SU-DHL-6 (cell line): Measurements from ENCODE around the gene ARFGEF3.

Source experiments
- H2AFZ ChIP-seq: fragments of 200-600 bp; sonication (generic); 2 replicates; pipeline ENCODE4 v1.6.1; 2014; ENCODE audit warnings: low read depth, mild to moderate bottlenecking, moderate library complexity, mixed read lengths, antibody characterized with exemption, low read length; ENCODE audit not compliant: severe bottlenecking
- H3F3A ChIP-seq: fragments of 200-600 bp; shearing (Covaris generic); 2 replicates; pipeline ENCODE4 v1.6.0; 2016; ENCODE audit warnings: antibody characterized with exemption, mild to moderate bottlenecking; ENCODE audit not compliant: insufficient read depth
- H3K27ac ChIP-seq: fragments of 200-600 bp; sonication (generic); 2 replicates; pipeline ENCODE4 v1.5.1; 2016; ENCODE audit warnings: low read depth, mild to moderate bottlenecking, low read length, moderate library complexity, mixed read lengths
- H3K27me3 ChIP-seq: fragments of 200-600 bp; sonication (generic), shearing (Covaris generic); 2 replicates; pipeline ENCODE4 v1.6.0; 2014; ENCODE audit warnings: mild to moderate bottlenecking, low read length
- H3K36me3 ChIP-seq: fragments of 200-600 bp; sonication (generic); 2 replicates; pipeline ENCODE4 v1.6.1; 2014; ENCODE audit warnings: mild to moderate bottlenecking, low read length, mixed read lengths
- H3K4me2 ChIP-seq: fragments of 300-600, 200-600 bp; shearing (Covaris generic), sonication (generic); 2 replicates; pipeline ENCODE4 v1.6.0; 2014; ENCODE audit warnings: low read length, low read depth, mild to moderate bottlenecking; ENCODE audit not compliant: poor library complexity, severe bottlenecking
- H3K4me3 ChIP-seq: fragments of 200-600 bp; sonication (generic); 2 replicates; pipeline ENCODE4 v1.5.1; 2014; ENCODE audit warnings: antibody characterized with exemption, low read length, mild to moderate bottlenecking, mixed read lengths; ENCODE audit not compliant: insufficient read depth, poor library complexity, severe bottlenecking
- H3K79me2 ChIP-seq: fragments of 200-600 bp; sonication (generic); 2 replicates; pipeline ENCODE4 v1.6.1; 2014; ENCODE audit warnings: mild to moderate bottlenecking, low read length, moderate library complexity; ENCODE audit not compliant: insufficient read depth
- H3K9ac ChIP-seq: fragments of 200-600 bp; sonication (generic); 2 replicates; pipeline ENCODE4 v1.7.0; 2014; ENCODE audit warnings: mild to moderate bottlenecking, low read length
- H3K9me2 ChIP-seq: fragments of 200-600 bp; sonication (generic); replicated peaks from 2 replicates; pipeline ENCODE4 v1.6.1; 2014; ENCODE audit warnings: low read length; ENCODE audit not compliant: insufficient read depth
- H3K9me3 ChIP-seq: fragments of 200-600 bp; sonication (generic); 2 replicates; pipeline ENCODE4 v1.6.1; 2014; ENCODE audit warnings: low read length, mixed read lengths; ENCODE audit not compliant: insufficient read depth
- H4K20me1 ChIP-seq: fragments of 200-600 bp; sonication (generic); 2 replicates; pipeline ENCODE4 v1.6.1; 2014; ENCODE audit warnings: low read depth, mild to moderate bottlenecking, antibody characterized with exemption, low read length, moderate library complexity, mixed read lengths
- CTCF ChIP-seq: fragments of 200-600 bp; sonication (generic); IDR thresholded peaks from one replicate; pipeline ENCODE4 v1.5.1; 2017; ENCODE audit warnings: antibody characterized with exemption, mild to moderate bottlenecking, low read length, moderate library complexity; ENCODE audit not compliant: insufficient read depth, poor library complexity, severe bottlenecking
- EZH2phosphoT487 ChIP-seq: fragments of 200-600 bp; sonication (generic), shearing (Covaris generic); conservative IDR thresholded peaks from 2 replicates; pipeline ENCODE4 v1.6.1; 2018; ENCODE audit warnings: mild to moderate bottlenecking, antibody characterized with exemption, low read length, moderate library complexity, mixed read lengths

The ARFGEF3 gene

GRCh38 chr6:138318741-138319375 lies 157.1 kb downstream of the ARFGEF3 start:
- Histone ChIP-seq H3K27me3 (no peaks in the 10 kb centered on the region), H3K36me3 (no peaks in the 10 kb centered on the region), H3K9ac (no peak overlapping the region), H3K4me2 (no peak overlapping the region), H3K9me3 (no peaks in the 10 kb centered on the region), H3F3A (no peaks in the 10 kb centered on the region), H3K79me2 (no peaks in the 10 kb centered on the region), H3K9me2 (no peaks in the 10 kb centered on the region), H3K27ac (no peak overlapping the region), H3K4me3 (no peak overlapping the region), H4K20me1 (no peaks in the 10 kb centered on the region), H2AFZ (no peak overlapping the region)
- no peak for TF ChIP-seq CTCF
- no peak for TF ChIP-seq EZH2phosphoT487

- no peak for TF ChIP-seq CTCF
- no peak for TF ChIP-seq EZH2phosphoT487
- H2AFZ ChIP-seq: no peak overlapping the region
These were observed 160.2 kb downstream of the ARFGEF3 start for GRCh38 chr6:138321934-138322333.

GRCh38 chr6:138323821-138324220 lies 162.1 kb downstream of the ARFGEF3 start:
- Histone ChIP-seq H3K9me2 (no peaks in the 10 kb centered on the region), H3K27me3 (no peaks in the 10 kb centered on the region; the same call in 1 of the 2 replicates), H3K9me3 (no peaks in the 10 kb centered on the region)

More at GRCh38 chr6:138321934-138322333, 160.2 kb downstream of the ARFGEF3 start:
- no peaks in the 10 kb centered on the region for H3F3A ChIP-seq
- H3K9me2 ChIP-seq: no peaks in the 10 kb centered on the region
- H3K4me3 ChIP-seq: no peak overlapping the region
- H3K27ac ChIP-seq: no peak overlapping the region
- no peaks in the 10 kb centered on the region for H3K79me2 ChIP-seq
- no peak overlapping the region for H3K4me2 ChIP-seq
- H3K27me3 ChIP-seq: no peaks in the 10 kb centered on the region; the same call in 1 of the 2 replicates
- H3K9me3 ChIP-seq: no peaks in the 10 kb centered on the region
- no peak overlapping the region for H3K9ac ChIP-seq
- H4K20me1 ChIP-seq: no peaks in the 10 kb centered on the region
- H3K36me3 ChIP-seq: no peaks in the 10 kb centered on the region

More at GRCh38 chr6:138323821-138324220, 162.1 kb downstream of the ARFGEF3 start:
- Histone ChIP-seq H3F3A (no peaks in the 10 kb centered on the region), H2AFZ (no peak overlapping the region), H3K27ac (no peak overlapping the region), H3K4me2 (no peak overlapping the region), H3K4me3 (no peak overlapping the region), H3K79me2 (no peaks in the 10 kb centered on the region), H4K20me1 (no peaks in the 10 kb centered on the region), H3K9ac (no peak overlapping the region), H3K36me3 (no peaks in the 10 kb centered on the region)
- TF ChIP-seq CTCF: no peak
- TF ChIP-seq EZH2phosphoT487: no peak
